CD4-positive, alpha-beta T cell treated with Interleukin-6 for 4 hours (primary cell): Measurements from ENCODE around the gene KCNMA1.

Experiments used
- DNase-seq: peaks from one replicate; pipeline ENCODE4 v3.0.0-alpha.2; 2020; ENCODE audit warnings: mixed read lengths

The KCNMA1 gene

DNA sequence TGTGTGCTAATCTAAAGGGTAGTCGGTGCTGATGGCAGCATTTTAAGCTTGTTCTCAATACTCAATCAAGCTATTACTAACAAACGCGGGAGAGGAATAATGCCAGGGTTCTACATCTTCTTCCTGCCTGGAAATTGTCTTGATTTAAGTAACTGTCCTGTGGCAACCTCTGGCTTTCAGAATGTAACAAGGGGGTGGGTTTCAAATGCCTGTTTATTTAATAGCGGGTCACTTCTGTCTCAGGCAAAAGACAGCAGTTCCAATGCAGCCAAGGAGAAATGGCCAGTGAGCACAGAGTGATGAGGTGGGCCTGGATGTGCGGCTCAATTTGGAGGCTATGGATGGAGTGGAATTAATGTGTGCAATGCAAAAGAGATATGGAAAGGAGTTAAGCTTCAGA is 692.4 kb downstream of the KCNMA1 start:
- no peak for DNase-seq

- DNase-seq: no peak
These were observed 693.0 kb downstream of the KCNMA1 start for GRCh38 chr10:76944640-76945039.

GRCh38 chr10:76942628-76943416 is 694.8 kb downstream of the KCNMA1 start:
- DNase-seq: no peak

GRCh38 chr10:76939933-76940468 is 697.6 kb downstream of the KCNMA1 start:
- no peak for DNase-seq

- DNase-seq: no peak
These were observed 700.4 kb downstream of the KCNMA1 start for GRCh38 chr10:76937181-76937600.

GRCh38 chr10:76935941-76936613 is 701.5 kb downstream of the KCNMA1 start:
- no peak for DNase-seq

- DNase-seq: no peak
These were observed 709.0 kb downstream of the KCNMA1 start for GRCh38 chr10:76928565-76928964.

- no peak for DNase-seq
These were observed 711.8 kb downstream of the KCNMA1 start for GRCh38 chr10:76925636-76926405.

DNA sequence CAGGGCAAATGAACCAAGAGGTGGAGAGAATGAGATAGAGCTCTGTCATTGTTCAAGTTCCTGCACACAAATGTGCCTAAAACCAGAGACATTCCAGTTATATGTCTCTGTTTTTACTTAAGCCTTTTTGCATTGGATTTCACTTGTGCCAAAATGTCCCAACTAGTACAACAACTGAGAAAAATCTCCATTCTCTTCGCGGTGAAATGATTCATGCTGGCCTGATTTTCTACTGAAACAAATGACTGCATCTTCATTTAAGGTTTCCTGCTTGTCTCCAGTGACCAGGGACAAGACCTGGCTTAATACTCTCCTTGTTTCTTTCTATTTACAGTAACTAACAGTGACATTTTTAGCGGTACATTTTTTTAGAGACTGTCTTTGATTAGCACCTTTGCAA is 714.9 kb downstream of the KCNMA1 start:
- DNase-seq: no peak

- no peak for DNase-seq
These were observed 716.1 kb downstream of the KCNMA1 start for GRCh38 chr10:76921383-76922010.

DNA sequence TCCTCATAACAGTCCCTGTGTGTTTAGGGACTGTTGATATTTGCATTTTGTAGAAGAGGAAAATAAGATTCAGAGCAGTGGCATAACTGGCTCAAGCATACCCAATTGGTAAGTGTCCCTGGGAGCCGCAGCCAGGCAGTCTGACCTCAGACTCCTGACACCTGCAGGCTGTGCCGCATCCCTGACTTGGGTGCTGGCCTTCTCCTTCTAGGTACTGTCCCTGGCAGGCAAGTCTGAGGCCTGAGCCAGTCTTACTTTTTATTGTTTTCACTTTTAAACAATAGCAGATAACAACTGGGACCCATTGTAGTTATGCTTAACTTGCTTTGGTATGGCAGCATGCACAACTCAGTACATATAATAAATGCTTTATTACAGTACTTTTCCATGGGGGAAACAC is 717.0 kb downstream of the KCNMA1 start:
- DNase-seq: no peak

DNA sequence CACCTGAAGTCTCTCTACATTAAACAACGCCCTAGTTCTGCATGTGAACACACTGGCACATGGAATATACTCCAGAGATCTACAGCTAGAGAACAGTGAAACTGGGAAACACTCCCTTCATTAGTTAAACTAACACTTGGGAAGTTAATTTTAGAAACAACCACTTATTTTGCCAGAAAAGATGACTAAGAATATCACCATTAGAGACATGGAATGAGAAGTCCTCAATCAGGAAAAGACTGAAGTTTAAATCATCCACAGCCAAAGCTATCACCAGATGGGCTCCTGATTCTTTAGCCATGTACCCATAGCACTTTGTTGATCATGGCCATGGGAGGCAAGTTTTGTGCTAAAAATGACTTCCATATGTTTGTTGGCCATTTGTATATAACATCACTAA is 719.5 kb downstream of the KCNMA1 start:
- no peak for DNase-seq

- DNase-seq: no peak
These were observed 720.5 kb downstream of the KCNMA1 start for GRCh38 chr10:76917071-76917470.

DNA sequence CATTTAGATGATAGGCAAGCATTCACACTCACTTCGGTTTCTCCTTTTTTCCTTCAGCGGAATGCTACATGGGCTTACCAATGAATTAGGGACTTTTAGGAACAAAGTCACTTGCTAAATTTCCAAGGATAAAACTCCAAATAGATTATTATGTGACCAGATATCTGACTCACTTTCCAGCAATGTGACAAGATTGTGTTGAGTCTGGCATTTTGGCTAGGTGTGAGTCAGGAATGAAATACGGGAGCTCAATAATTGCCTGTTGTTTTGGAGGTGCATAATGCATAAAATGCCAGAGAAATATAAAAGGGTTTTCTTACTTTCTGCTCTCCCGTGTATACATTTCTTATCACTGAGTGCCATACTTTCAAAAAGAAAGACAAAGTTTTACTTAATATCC is 721.1 kb downstream of the KCNMA1 start:
- DNase-seq: no peak

DNA sequence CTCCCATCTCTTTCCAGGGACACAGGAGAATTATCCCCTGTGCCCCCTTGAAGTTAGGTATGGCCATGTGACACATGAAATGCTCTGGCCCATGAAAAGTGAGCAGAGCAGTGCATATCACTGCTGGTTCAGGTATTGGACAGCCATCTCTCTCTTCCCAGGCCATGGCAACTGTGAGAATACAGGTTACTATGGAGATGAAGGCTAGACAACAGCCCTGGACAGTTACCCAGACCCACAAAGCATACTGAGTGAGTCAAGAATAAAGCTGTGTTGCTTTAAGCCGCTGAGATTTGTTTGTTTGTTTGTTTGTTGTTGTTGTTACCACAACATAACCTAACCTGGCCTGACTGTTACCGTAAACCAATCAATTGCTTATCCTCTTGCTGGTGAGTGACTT is 722.3 kb downstream of the KCNMA1 start:
- no peak for DNase-seq

GRCh38 chr10:76911184-76911583 is 726.4 kb downstream of the KCNMA1 start:
- DNase-seq: no peak

DNA sequence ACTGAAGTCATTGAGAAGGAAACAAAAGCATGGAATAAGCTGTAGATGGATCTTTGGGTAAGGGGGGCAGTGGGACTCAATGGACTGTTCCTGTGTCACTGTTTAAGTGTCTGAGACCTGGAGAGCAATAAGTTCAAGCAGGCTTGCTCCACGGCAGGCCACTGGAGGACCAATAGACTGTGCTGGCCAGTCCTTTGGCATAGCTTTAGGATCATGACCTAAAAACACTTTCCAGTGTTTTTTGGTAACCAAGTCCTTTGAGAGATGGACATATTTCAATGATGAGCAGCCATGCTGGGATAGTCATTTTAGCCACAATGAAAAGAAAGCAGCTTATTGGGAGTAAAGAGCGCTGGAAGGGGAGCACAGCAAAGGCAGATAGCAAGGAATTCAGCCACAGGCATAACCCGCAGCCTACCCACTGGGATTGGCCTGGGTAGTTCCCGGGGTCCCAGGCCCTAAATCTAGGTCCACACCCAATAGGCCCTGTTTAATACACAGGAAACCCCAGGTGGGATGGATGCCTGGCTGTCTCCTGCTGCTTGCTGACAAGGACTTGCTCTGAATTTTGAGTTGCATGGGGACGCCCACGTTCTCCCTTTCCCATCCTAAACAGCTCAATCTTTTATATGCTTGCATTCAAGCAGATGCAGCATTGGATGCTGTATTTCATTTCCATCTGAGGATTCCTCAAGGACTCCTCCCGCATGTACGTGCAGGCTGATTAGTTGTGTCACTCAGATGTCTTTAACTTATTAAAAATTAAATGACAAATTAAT is 727.2 kb downstream of the KCNMA1 start:
- DNase-seq: no peak

DNA sequence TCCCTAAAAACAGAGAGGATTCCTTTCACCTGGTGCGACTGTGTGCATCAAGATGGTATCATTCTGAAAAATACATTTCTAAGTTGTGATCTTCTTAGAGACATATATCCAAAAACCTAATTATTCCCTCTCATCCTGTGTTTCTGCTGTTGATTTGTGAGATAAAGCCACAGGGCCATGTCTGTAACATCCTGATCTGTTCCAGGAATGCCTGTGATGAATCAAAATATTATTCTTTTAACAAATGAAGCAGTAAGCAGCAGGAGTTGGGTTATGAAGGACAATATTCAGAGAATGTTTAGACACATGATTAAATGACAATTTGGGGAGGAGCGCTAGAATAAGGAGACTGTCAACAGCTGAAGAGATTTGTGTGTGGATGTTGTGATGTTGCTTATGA is 731.4 kb downstream of the KCNMA1 start:
- no peak for DNase-seq

GRCh38 chr10:76905251-76905650 is 732.4 kb downstream of the KCNMA1 start:
- no peak for DNase-seq

DNA sequence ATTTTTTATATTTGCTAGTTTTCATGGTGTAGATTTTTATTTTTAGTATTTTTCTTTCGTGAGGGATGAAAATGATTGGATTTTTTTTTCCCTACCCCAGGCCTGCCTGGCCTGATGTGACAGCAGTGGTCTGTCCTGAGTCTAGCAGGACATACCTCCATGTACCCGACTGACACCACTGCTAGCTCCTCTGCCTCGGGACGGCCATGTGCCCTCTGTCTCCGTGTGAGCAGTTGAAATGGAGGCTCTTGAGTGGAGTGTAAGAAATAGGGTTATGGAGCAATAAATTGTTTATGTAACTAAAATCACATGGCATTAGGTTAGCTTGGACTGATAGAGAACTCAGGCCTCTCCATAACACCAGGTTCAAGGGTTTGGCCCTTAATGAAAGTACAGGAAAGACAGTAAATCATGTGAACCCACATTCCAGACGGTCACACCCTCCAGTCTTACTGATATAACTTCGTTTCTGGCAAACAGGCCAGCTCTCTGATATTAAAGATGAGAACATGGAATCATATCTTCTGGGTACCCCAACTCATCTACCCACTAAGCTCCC is 734.1 kb downstream of the KCNMA1 start:
- DNase-seq: no peak

- no peak for DNase-seq
These were observed 734.7 kb downstream of the KCNMA1 start for GRCh38 chr10:76902949-76903348.

DNA sequence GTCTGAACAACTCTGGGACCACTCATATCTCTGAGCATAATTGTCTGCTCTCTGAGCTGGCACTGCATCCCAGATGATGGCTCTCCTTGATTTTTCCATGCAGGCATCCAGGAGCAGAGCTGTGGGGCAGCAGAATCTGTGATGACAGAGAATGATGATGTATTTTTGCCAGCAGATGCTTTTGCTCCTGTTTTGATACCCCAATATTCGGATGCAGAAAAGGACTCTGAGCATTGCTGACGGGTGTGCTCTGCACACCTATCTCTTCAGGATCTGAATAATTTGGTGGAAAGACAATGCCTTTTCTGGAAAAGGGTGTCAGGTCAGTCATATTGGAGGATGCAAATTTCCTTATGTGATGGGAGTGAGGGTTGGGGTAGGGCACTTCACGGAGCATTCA is 735.9 kb downstream of the KCNMA1 start:
- no peak for DNase-seq
